H1 (cell line): ENCODE data around the gene GUCY1A2. TPM values are rescaled to one million over a fixed set of nuclear protein-coding genes. Genes with fewer than 3 reads are reported as not detected.

ENCODE experiments used
- CTCF ChIA-PET: fragments of 300-600 bp; sonication (Branson Sonifier 250); formaldehyde crosslinking; loops from one replicate; lab custom pipeline; 2021; ENCODE audit not compliant: partially characterized antibody; lab: Charles Lee
- POLR2A ChIA-PET: fragments of 300-600 bp; sonication (Branson Sonifier 250); formaldehyde crosslinking; loops from one replicate; lab custom pipeline; 2021; ENCODE audit warnings: inconsistent platforms; ENCODE audit not compliant: partially characterized antibody; lab: Charles Lee
- DNase-seq, 2 experiments: peaks; one replicate each; pipeline versions ENCODE4 v3.0.0 to v3.0.0-alpha.2; 2010 to 2022; ENCODE audit warnings: low spot score in 2 of 2, low read depth in 1 of 2, mixed read lengths in 1 of 2
- FAIRE-seq: peaks from 2 replicates; lab custom pipeline; 2011; peaks lifted over from hg19 to GRCh38; lab: Jason Lieb, UNC
- H2AFZ ChIP-seq: 2 replicates; pipeline ENCODE4 v1.8.1; 2012; ENCODE audit warnings: low read length, inconsistent platforms
- H2AK5ac ChIP-seq: 2 replicates; pipeline ENCODE4 v1.6.1; 2013; ENCODE audit warnings: low read depth, low read length
- H2BK120ac ChIP-seq: replicated peaks from 2 replicates; pipeline ENCODE3; 2013; ENCODE audit warnings: low read depth, low read length, inconsistent platforms
- H2BK12ac ChIP-seq: 2 replicates; pipeline ENCODE4 v1.6.1; 2013; ENCODE audit warnings: low read depth, low read length
- H2BK15ac ChIP-seq: 2 replicates; pipeline ENCODE4 v1.6.1; 2013; ENCODE audit warnings: low read length
- H2BK20ac ChIP-seq: 2 replicates; pipeline ENCODE4 v1.6.1; 2013; ENCODE audit warnings: low read length
- H2BK5ac ChIP-seq: 2 replicates; pipeline ENCODE4 v1.6.1; 2013; ENCODE audit warnings: low read depth, low read length
- H3K14ac ChIP-seq: 2 replicates; pipeline ENCODE4 v1.6.1; 2013; ENCODE audit warnings: inconsistent platforms; ENCODE audit not compliant: insufficient read length
- H3K18ac ChIP-seq: 2 replicates; pipeline ENCODE4 v1.6.1; 2013; ENCODE audit warnings: low read length; ENCODE audit errors: extremely low read depth
- H3K23ac ChIP-seq: 2 replicates; pipeline ENCODE4 v1.6.1; 2013; ENCODE audit warnings: inconsistent platforms; ENCODE audit not compliant: insufficient read length
- H3K23me2 ChIP-seq: 2 replicates; pipeline ENCODE4 v1.6.1; 2013; ENCODE audit warnings: low read depth, low read length
- H3K27ac ChIP-seq: 2 replicates; pipeline ENCODE4 v1.6.1; 2011; ENCODE audit warnings: low read depth, low read length, inconsistent platforms
- H3K27me3 ChIP-seq, 4 experiments: replicated peaks in 1 of 4; 1 replicate in 1 of 4; 2 replicates in 3 of 4; pipeline versions ENCODE4 v1.6.1 to v1.8.1; 2011 to 2013; ENCODE audit warnings: low read length in 3 of 4, mild to moderate bottlenecking in 3 of 4, inconsistent platforms in 2 of 4, mixed read lengths in 2 of 4, moderate library complexity in 1 of 4; ENCODE audit not compliant: control insufficient read depth in 3 of 4, insufficient read depth in 3 of 4; ENCODE audit errors: extremely low read depth in 1 of 4
- H3K36me3 ChIP-seq, 4 experiments: 2 replicates each; pipeline versions ENCODE4 v1.6.1 to v1.8.1; 2011 to 2013; ENCODE audit warnings: mild to moderate bottlenecking in 4 of 4, low read length in 3 of 4, moderate library complexity in 2 of 4, control low read depth in 1 of 4, inconsistent platforms in 1 of 4; ENCODE audit not compliant: insufficient read depth in 4 of 4, control insufficient read depth in 2 of 4
- H3K4ac ChIP-seq: replicated peaks from 2 replicates; pipeline ENCODE3; 2013; ENCODE audit warnings: low read length, low read depth, mixed read lengths, inconsistent platforms; ENCODE audit not compliant: insufficient read length
- H3K4me1 ChIP-seq, 4 experiments: replicated peaks in 1 of 4; 1 replicate in 1 of 4; 2 replicates in 3 of 4; pipeline versions ENCODE4 v1.6.1 to v1.8.1; 2011 to 2013; ENCODE audit warnings: low read length in 3 of 4, inconsistent platforms in 2 of 4, mixed read lengths in 1 of 4; ENCODE audit not compliant: insufficient read depth in 4 of 4, control insufficient read depth in 3 of 4
- H3K4me2 ChIP-seq, 2 experiments: 2 replicates each; pipeline versions ENCODE4 v1.6.1 to v1.8.1; 2011 to 2013; ENCODE audit warnings: low read depth in 2 of 2, low read length in 2 of 2, control low read depth in 1 of 2, inconsistent platforms in 1 of 2, mild to moderate bottlenecking in 1 of 2; ENCODE audit not compliant: insufficient read depth in 1 of 2
- H3K4me3 ChIP-seq, 4 experiments: fragments of 200-600, 300-600 bp in 1 of 4; sonication (generic), shearing (Covaris generic), sonication (Bioruptor Twin) in 1 of 4; 2 replicates each; pipeline versions ENCODE4 v1.5.1 to v1.8.1; 2011 to 2016; ENCODE audit warnings: low read length in 4 of 4, low read depth in 3 of 4, control low read depth in 2 of 4, inconsistent platforms in 2 of 4, mild to moderate bottlenecking in 2 of 4, mixed read lengths in 1 of 4, moderate library complexity in 1 of 4; ENCODE audit not compliant: insufficient read depth in 2 of 4; ENCODE audit errors: extremely low read depth in 1 of 4
- H3K56ac ChIP-seq: replicated peaks from 2 replicates; pipeline ENCODE3; 2013; ENCODE audit warnings: low read depth, mild to moderate bottlenecking, mixed read lengths, low read length, inconsistent platforms; ENCODE audit not compliant: insufficient read length
- H3K79me1 ChIP-seq: 2 replicates; pipeline ENCODE4 v1.6.1; 2013; ENCODE audit warnings: low read depth, low read length, control low read depth
- H3K79me2 ChIP-seq, 2 experiments: 2 replicates each; pipeline versions ENCODE4 v1.6.1 to v1.8.1; 2012 to 2013; ENCODE audit warnings: low read length in 2 of 2, mild to moderate bottlenecking in 2 of 2, inconsistent platforms in 1 of 2; ENCODE audit not compliant: insufficient read depth in 2 of 2, control insufficient read depth in 1 of 2
- H3K9ac ChIP-seq, 4 experiments: replicated peaks in 1 of 4; 1 replicate in 1 of 4; 2 replicates in 3 of 4; pipeline versions ENCODE4 v1.6.1 to v1.8.1; 2011 to 2013; ENCODE audit warnings: low read depth in 3 of 4, low read length in 3 of 4, control low read depth in 2 of 4, mild to moderate bottlenecking in 2 of 4, moderate library complexity in 2 of 4, inconsistent platforms in 1 of 4; ENCODE audit errors: extremely low read depth in 1 of 4
- H3K9me3 ChIP-seq, 2 experiments: 2 replicates each; pipeline versions ENCODE4 v1.6.1 to v1.8.1; 2012 to 2013; ENCODE audit warnings: mild to moderate bottlenecking in 2 of 2, moderate library complexity in 2 of 2, control low read depth in 1 of 2, inconsistent platforms in 1 of 2, low read depth in 1 of 2, low read length in 1 of 2, mixed read lengths in 1 of 2; ENCODE audit not compliant: insufficient read depth in 2 of 2
- H4K20me1 ChIP-seq, 2 experiments: replicated peaks in 1 of 2; 2 replicates each; pipeline versions ENCODE3 to v1.8.1; 2011 to 2013; ENCODE audit warnings: inconsistent platforms in 2 of 2, low read length in 2 of 2, mild to moderate bottlenecking in 1 of 2; ENCODE audit not compliant: insufficient read depth in 2 of 2, control insufficient read depth in 1 of 2
- H4K5ac ChIP-seq: 2 replicates; pipeline ENCODE4 v1.6.1; 2013; ENCODE audit warnings: low read length, low read depth, mixed read lengths, inconsistent platforms; ENCODE audit not compliant: insufficient read length
- H4K8ac ChIP-seq: 2 replicates; pipeline ENCODE4 v1.8.0; 2013; ENCODE audit warnings: mild to moderate bottlenecking, moderate library complexity, low read length, inconsistent platforms; ENCODE audit not compliant: insufficient read depth; ENCODE audit errors: extremely low read depth
- H4K91ac ChIP-seq: replicated peaks from 2 replicates; pipeline ENCODE3; 2013; ENCODE audit warnings: low read length, mixed read lengths, inconsistent platforms; ENCODE audit not compliant: insufficient read length
- CHD1 ChIP-seq: IDR thresholded peaks from 2 replicates; pipeline ENCODE4 v1.6.1; 2012; ENCODE audit warnings: low read depth, low read length, improper control_type of control experiment
- EZH2 ChIP-seq: fragments of 200-600 bp; sonication (generic); IDR thresholded peaks from 2 replicates; pipeline ENCODE4 v1.7.1; 2012; ENCODE audit warnings: low read depth, mild to moderate bottlenecking, moderate library complexity, low read length, inconsistent platforms; ENCODE audit not compliant: severe bottlenecking
- POLR2AphosphoS5 ChIP-seq: IDR thresholded peaks from 2 replicates; pipeline ENCODE4 v1.6.1; 2011; ENCODE audit warnings: low read depth, low read length
- SP2 ChIP-seq: IDR thresholded peaks from 2 replicates; pipeline ENCODE4 v1.6.1; 2012; ENCODE audit warnings: mild to moderate bottlenecking, low read length, inconsistent platforms
- SUZ12 ChIP-seq: fragments of 200-600 bp; sonication (generic); IDR thresholded peaks from 2 replicates; pipeline ENCODE4 v1.6.1; 2012; ENCODE audit warnings: mild to moderate bottlenecking, inconsistent platforms, low read length, moderate library complexity, mixed read lengths
- WGBS, 2 experiments: shearing (Covaris generic) in 1 of 2; methylation state at CpG; one replicate each; pipeline versions ENCODE4 v1.1.6 to v1.1.7; 2013 to 2015; ENCODE audit warnings: low lambda C conversion rate in 2 of 2, mixed read lengths in 2 of 2, inconsistent platforms in 1 of 2, low coverage in 1 of 2, missing lambda C conversion rate in 1 of 2; ENCODE audit not compliant: insufficient replicate concordance in 2 of 2, insufficient coverage in 1 of 2, insufficient read length in 1 of 2; ENCODE audit errors: extremely low coverage in 1 of 2, missing lambda C conversion rate in 1 of 2; 5-methylcytosine and 5-hydroxymethylcytosine counted together
- polyA plus RNA-seq, 7 experiments: library from polyadenylated mRNA; depleted of rRNA in 3 of 7; stranded (reverse) in 5 of 7; unstranded in 2 of 7; fragments of >200 nt in 5 of 7; fragments of 200-250 nt in 2 of 7; gene quantifications; 1 replicate in 5 of 7; 2 replicates in 1 of 7; 4 replicates in 1 of 7; pipeline versions ENCODE4 v1.2.1 to v1.2.3, GENCODE V29; 2011 to 2013; ENCODE audit warnings: missing spikeins in 2 of 7, mixed read lengths in 2 of 7
- total RNA-seq: library from RNA; stranded (reverse); fragmentation: NEBNext Ultra II Directional; extraction: Animal tissue kit (Norgen Biotek cat#: 25700); gene quantifications from 2 replicates; pipeline ENCODE4 v1.2.1, GENCODE V29; 2021
- TF ChIP-seq, protein P1 (sequence below): IDR thresholded peaks from 2 replicates; pipeline ENCODE4 v1.6.1; 2012; ENCODE audit warnings: inconsistent platforms
- TF ChIP-seq, protein P2 (sequence below): IDR thresholded peaks from 2 replicates; pipeline ENCODE4 v1.6.1; 2012; ENCODE audit warnings: inconsistent platforms

Gene GUCY1A2
- total and polyA plus RNA-seq, 2 of the 8 experiments (the other 6 are each of a cell fraction or from before 2014, with no cell fraction given) = 0.11 to 1.9 TPM

DNA sequence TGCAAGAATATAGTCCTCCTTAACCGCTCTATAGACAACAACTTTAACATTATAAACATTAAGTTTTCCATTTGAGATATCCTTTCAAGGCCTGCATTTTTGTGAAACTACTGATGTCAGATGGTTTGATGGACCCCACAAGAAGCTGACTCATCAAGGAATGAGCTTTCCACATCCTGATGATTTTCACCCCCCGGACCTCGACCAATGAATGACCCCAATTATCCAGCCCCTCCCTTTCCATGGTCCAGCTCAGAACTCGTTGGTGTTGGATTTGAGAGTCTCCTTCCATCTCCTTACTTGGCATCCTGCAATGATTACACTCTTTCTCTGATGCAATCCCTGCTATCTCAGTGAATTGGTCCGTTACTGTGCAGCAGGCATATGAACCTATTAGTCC lies 31.8 kb upstream of the GUCY1A2 start:
- H2BK120ac ChIP-seq = no peak overlapping the region
- H3K4me2 ChIP-seq = no peak overlapping the region
- H3K4me3 ChIP-seq = no peak overlapping the region
- no peak overlapping the region for H4K5ac ChIP-seq
- DNase-seq (no peak), FAIRE-seq (no peak)
- H3K18ac ChIP-seq = no peak overlapping the region
- WGBS, 2 experiments = 86% methylated on average over 5 of the region's 5 CpGs; no CpG with 5 or more reads in 1 of the 2 experiments
- H2BK5ac ChIP-seq = no peak overlapping the region
- no peak overlapping the region for H4K91ac ChIP-seq
- no peak overlapping the region for H3K14ac ChIP-seq
- TF ChIP-seq, protein P1, sequence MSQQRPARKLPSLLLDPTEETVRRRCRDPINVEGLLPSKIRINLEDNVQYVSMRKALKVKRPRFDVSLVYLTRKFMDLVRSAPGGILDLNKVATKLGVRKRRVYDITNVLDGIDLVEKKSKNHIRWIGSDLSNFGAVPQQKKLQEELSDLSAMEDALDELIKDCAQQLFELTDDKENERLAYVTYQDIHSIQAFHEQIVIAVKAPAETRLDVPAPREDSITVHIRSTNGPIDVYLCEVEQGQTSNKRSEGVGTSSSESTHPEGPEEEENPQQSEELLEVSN = no peak
- TF ChIP-seq SUZ12 (no peak), POLR2AphosphoS5 (no peak), EZH2 (no peak), CHD1 (no peak), SP2 (no peak)
- TF ChIP-seq, protein P2, sequence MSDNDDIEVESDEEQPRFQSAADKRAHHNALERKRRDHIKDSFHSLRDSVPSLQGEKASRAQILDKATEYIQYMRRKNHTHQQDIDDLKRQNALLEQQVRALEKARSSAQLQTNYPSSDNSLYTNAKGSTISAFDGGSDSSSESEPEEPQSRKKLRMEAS = no peak
- no peaks in the 10 kb centered on the region for H3K27me3 ChIP-seq
- H2AFZ ChIP-seq = no peak overlapping the region
- no peak overlapping the region for H3K23ac ChIP-seq
- H4K8ac ChIP-seq = no peak overlapping the region
- CTCF ChIA-PET = no interaction called here
- no peak overlapping the region for H2BK20ac ChIP-seq
- H3K56ac ChIP-seq = no peak overlapping the region
- H4K20me1 ChIP-seq = no peaks in the 10 kb centered on the region
- H3K79me2 ChIP-seq = no peaks in the 10 kb centered on the region
- H3K27ac ChIP-seq = no peak overlapping the region
- no peak overlapping the region for H2AK5ac ChIP-seq
- no peak overlapping the region for H3K4ac ChIP-seq
- no peak overlapping the region for H2BK12ac ChIP-seq
- H3K9ac ChIP-seq = no peak overlapping the region
- peaks cover 26 to 27% of the 10 kb centered on the region in 2 experiments for H3K9me3 ChIP-seq
- no peaks in the 10 kb centered on the region for H3K36me3 ChIP-seq
- no peaks in the 10 kb centered on the region for H3K23me2 ChIP-seq
- no peaks in the 10 kb centered on the region for H3K79me1 ChIP-seq
- no peaks in the 10 kb centered on the region for H3K4me1 ChIP-seq
- no peak overlapping the region for H2BK15ac ChIP-seq
- POLR2A ChIA-PET = no interaction called here
